Measurements from ENCODE around the gene ATP8A2.
"Not testable (repeated sequence)": the region's sequence is repeated elsewhere in the genome, so short reads cannot be mapped to it uniquely, and the experiment has no call there.

ATP8A2 gene

GRCh38 chr13:25807562-25807961, 435.8 kb downstream of the ATP8A2 start:
- no peak for DNase-seq (ENCODE audit: low spot score)

DNA sequence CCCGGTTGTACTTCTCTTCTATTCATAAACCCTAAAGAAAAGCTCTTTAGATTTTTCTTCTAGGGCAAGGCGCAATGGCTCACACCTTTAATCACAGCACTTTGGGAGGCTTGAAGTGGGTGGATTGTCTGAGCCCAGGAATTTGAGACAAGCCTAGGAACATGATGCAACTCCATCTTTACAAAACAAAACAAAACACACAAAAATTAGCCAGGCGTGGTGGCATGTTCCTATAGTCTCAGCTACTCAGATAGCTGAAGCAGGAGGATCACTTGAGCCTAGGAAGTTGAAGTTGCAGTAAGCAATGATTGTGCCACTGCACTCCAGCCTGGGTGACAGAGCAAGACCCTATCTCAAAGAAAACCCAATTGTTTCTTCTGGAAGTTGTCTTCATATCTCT, 439.7 kb downstream of the ATP8A2 start:
- no peak for DNase-seq (ENCODE audit: low spot score)

- DNase-seq (ENCODE audit: low spot score) = no peak
Measured at GRCh38 chr13:25816239-25816638, 444.5 kb downstream of the ATP8A2 start.

DNA sequence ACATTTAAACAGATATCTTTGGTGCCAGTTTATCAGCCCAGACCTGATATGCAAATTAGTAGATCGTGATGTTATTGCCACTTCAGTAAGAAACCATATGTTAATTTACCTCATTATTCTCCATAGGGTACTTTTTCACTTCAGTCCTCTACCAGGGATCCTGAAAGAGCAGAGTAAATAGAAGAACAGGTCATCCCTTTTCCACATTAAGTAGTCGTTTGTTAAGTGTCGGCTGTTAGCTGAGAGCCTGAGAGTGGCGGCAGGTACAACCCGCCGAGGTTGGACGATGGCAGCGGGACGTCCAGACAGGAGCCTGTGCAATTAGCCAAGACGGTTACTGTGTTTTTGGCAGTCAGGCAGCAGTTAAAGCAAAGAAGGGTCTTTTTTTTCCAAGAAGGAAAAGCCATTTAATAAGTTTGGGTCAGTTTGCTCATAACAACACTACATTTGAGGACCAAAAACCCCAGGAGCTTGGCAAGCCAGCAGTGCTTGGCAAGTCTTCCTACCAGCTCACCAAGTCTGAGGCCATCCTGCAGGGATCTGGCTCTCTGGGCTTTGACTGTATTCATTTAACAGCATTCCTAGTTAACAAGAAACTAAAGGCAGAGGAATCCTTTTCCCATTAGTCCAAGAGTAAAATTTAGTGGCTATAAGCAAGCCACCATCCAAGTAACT, 448.2 kb downstream of the ATP8A2 start:
- DNase-seq (ENCODE audit: low spot score) = no peak

- no peak for DNase-seq (ENCODE audit: low spot score)
Measured at GRCh38 chr13:25821776-25822175, 450.0 kb downstream of the ATP8A2 start.

DNA sequence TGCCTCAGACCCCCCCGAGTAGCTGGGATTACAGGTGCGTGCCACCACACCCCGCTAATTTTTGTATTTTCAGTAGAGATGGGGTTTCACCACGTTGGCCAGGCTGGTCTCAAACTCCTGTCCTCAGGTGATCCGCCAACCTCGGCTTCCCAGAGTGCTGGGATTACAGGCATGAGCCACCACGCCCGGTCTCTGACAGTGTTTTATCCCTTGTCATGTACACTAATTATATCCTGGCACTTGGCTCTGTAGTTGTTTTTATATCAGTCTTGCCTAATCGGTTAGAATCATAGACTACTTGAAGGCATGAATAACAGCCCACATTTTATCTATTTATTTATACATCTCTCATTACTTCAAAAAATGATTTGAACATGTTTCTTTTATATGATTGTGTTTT, 455.4 kb downstream of the ATP8A2 start:
- not testable (repeated sequence) for DNase-seq (ENCODE audit: low spot score)

GRCh38 chr13:25827831-25828465, 456.2 kb downstream of the ATP8A2 start:
- DNase-seq (ENCODE audit: low spot score) = no peak

DNA sequence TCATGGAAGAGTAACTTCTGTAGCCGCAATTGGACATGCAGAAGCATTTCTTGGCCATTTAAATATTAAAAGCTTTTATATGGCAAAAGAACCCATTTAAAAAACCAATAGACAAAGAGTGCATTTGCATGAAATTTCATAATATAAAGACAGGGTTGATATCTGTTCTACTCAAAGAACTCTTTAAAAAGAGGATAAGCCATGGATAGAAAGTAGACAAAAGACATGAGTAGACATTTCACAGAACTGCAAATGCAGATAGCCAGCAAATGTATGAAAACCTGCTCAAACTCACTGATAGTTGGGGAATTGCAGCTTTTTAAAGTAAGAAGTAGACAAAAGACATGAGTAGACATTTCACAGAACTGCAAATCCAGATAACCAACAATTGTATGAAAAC, 462.0 kb downstream of the ATP8A2 start:
- no peak for DNase-seq (ENCODE audit: low spot score)

GRCh38 chr13:25836574-25837336, 465.0 kb downstream of the ATP8A2 start:
- DNase-seq (ENCODE audit: low spot score) = no peak

- no peak for DNase-seq (ENCODE audit: low spot score)
Measured at GRCh38 chr13:25839371-25839770, 467.6 kb downstream of the ATP8A2 start.

GRCh38 chr13:25840261-25840660, 468.5 kb downstream of the ATP8A2 start:
- DNase-seq (ENCODE audit: low spot score) = no peak

GRCh38 chr13:25840931-25841330, 469.2 kb downstream of the ATP8A2 start:
- DNase-seq (ENCODE audit: low spot score) = no peak

DNA sequence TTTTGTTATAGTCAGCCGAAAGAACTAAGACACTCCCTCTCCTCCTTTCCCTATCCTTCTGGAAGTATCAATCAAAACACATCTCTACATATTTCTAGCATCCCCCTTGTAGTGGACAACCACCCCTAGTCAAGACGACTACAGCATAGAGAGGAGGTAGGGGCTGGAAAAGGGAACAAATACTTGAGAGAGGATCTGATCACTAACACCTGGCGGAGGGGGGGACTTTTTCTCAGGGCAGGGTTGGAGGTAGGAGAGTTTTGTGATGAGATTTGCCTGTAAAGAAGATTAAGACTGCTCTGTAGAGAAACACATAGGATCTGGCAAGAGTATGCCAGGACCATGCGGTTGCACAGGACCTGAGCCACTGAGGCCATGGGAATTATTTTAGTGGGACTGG, 471.9 kb downstream of the ATP8A2 start:
- no peak for DNase-seq (ENCODE audit: low spot score)

- no peak for DNase-seq (ENCODE audit: low spot score)
Measured at GRCh38 chr13:25844559-25845434, 473.0 kb downstream of the ATP8A2 start.

GRCh38 chr13:25846222-25846984, 474.6 kb downstream of the ATP8A2 start:
- no peak for DNase-seq (ENCODE audit: low spot score)

DNA sequence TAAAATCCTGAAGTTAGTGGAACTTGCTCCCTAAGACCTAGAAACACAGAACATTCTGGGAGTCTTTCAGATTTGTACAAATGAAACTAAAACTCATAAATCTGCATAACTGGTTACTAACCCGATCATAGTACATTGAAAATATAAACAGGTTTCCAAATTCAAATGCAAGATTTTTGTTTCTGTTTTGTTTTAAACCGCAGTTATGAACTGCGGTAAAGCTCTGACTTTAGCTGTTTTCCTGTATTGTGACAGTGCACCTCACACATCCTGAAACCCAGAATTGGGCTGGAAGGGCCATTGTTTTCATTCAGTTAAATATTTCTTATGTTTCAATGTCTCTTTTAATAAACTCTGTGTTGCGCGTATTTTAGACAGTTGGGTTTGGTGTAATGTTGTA, 475.4 kb downstream of the ATP8A2 start:
- no peak for DNase-seq (ENCODE audit: low spot score)

DNA sequence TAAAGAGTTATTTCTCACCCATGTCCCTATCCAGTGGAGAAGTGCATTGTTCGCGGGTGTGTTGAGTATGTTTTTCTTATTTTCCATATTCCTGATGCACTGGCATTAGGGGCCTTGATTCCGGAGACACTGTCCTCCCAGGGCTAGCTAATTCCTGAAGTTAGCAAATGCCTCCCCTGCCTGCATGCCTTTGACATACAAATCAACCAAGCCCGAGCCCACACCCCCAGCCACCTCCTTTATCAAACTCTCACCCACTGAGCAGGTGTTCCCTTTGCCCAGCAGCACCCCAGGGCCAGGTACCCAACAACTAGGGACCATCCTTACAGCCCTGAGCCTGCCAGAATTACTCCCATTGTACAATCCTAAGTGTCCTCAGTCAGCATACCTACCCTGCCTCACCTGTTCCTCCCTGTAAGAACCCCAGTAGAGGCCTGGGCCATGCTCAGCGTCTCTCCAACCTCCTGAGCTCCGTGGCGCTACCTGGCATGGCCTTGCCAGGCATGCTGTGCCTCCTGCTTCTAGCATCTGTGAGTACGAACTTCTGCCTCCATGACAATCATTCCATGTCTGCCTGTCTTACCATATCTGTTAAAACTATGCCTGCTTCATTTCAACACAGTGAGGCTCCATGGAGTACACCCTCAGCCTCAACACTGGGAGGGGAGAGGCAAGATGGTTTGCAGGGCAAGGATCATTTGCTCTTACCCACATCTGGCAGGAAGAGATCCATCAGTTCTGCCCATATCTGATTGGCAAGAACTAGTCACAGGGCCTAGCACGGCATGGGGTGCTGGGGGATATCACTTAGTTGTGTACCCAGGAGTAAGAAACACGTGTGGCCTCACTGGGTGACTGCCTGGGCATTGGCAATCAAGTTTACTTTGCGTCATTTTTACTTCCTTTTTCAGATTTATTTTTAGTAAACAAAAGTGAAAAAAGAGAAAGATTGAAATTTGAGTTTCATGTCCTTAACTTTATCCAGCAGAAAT, 476.2 kb downstream of the ATP8A2 start:
- DNase-seq (ENCODE audit: low spot score) = no peak

DNA sequence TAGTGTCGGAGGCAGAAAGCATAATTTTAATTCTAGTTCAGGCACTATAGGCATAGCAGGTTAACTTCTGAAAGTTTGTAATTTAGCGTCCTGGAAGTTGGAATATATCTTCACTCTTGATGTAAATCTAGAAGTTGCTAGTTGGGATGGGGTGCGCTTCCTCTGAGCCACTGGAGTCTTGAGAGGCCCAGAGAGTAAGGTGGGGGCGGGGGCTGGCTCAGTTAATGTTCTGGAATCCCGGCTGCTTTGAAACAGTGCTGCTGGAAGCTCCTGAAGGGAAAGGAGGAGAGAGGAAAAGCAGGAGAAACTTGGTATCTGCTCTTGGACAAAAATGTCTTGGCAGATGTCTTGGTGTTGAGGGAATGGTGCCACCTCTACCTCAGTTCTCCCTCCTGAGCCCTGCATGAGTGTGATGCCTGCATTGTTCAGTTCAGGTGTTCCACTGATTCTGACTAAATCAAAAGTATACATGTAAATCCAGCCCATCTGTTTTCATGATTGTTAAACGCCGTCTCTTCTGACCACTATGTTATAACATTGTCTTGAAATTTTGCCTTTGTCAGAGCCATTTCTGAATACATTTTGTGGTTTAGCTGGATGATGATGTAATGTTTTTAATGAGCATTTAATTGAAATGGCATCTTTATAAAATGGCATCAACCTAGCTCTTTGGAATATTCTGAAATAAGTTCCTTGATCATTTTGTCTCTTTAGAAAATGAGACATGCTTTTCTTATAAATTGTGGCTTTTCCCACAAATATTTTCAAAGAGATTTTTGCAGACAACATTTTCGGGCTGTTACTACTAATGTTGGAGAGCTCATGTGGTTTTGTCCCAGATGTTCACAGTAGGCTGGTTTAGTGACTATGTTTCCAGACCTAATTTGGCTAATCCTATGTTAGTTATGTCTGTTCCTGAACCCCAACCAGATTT, 477.3 kb downstream of the ATP8A2 start:
- DNase-seq (ENCODE audit: low spot score) = no peak

- DNase-seq (ENCODE audit: low spot score) = no peak
Measured at GRCh38 chr13:25857830-25858229, 486.1 kb downstream of the ATP8A2 start.
